ENCODE measurements around the gene IL4I1.

- TF ChIP-seq ZBTB33 (IDR thresholded peaks at IDR 0.05; ENCODE audit: extremely low read depth, insufficient replicate concordance, low read length) (no peak), CTCF (IDR thresholded peaks at IDR 0.05 in 2 of 3, conservative IDR thresholded peaks at IDR 0.05 in 1 of 3; ENCODE audit: borderline replicate concordance in 1 of 3, insufficient read depth in 1 of 3, low read depth in 2 of 3, low read length in 2 of 3) (no peak), POLR2AphosphoS5 (IDR thresholded peaks at IDR 0.05; ENCODE audit: low read depth, low read length) (no peak), CEBPB (IDR thresholded peaks at IDR 0.05; ENCODE audit: low read depth) (no peak), POLR2A (IDR thresholded peaks at IDR 0.05; ENCODE audit: borderline replicate concordance, extremely low read depth, insufficient read depth, insufficient read length) (no peak), EZH2 (IDR thresholded peaks at IDR 0.05) (no peak), TCF7L2 (IDR thresholded peaks at IDR 0.05; ENCODE audit: borderline replicate concordance, extremely low read depth, insufficient read depth, insufficient read length) (no peak), ATF3 (IDR thresholded peaks at IDR 0.05) (no peak), EZH2phosphoT487 (IDR thresholded peaks at IDR 0.05; ENCODE audit: borderline replicate concordance) (no peak)
Measured at GRCh38 chr19:49913720-49914119, 17.0 kb upstream of the IL4I1 start.
